Measurements from ENCODE around the gene C11orf24.
"Not testable (repeated sequence)": the region's sequence is repeated elsewhere in the genome, so short reads cannot be mapped to it uniquely, and the experiment has no call there.

Gene C11orf24

GRCh38 chr11:68298659-68299516 lies 27.1 kb upstream of the C11orf24 start:
- DNase-seq, result no peak

- DNase-seq, result peak; percentile 84
Observed at GRCh38 chr11:68297812-68298658, 26.3 kb upstream of the C11orf24 start.

GRCh38 chr11:68297494-68297811 lies 25.7 kb upstream of the C11orf24 start:
- DNase-seq, result no peak

- no peak for DNase-seq
Observed at GRCh38 chr11:68297052-68297378, 25.2 kb upstream of the C11orf24 start.

GRCh38 chr11:68296344-68297051 lies 24.7 kb upstream of the C11orf24 start:
- no peak for DNase-seq

- no peak for DNase-seq
Observed at GRCh38 chr11:68295940-68296339, 24.2 kb upstream of the C11orf24 start.

GRCh38 chr11:68295271-68295670 lies 23.5 kb upstream of the C11orf24 start:
- DNase-seq, result no peak

- DNase-seq, result no peak
Observed at GRCh38 chr11:68293708-68294107, 21.9 kb upstream of the C11orf24 start.

GRCh38 chr11:68289456-68289855 lies 17.7 kb upstream of the C11orf24 start:
- DNase-seq, result no peak

- no peak for DNase-seq
Observed at GRCh38 chr11:68287419-68287818, 15.6 kb upstream of the C11orf24 start.

GRCh38 chr11:68284588-68284987 lies 12.8 kb upstream of the C11orf24 start:
- not testable (repeated sequence) for DNase-seq

GRCh38 chr11:68282861-68283230 lies 11.1 kb upstream of the C11orf24 start:
- no peak for DNase-seq

- DNase-seq, result no peak
Observed at GRCh38 chr11:68282141-68282860, 10.5 kb upstream of the C11orf24 start.

GRCh38 chr11:68279676-68280075 lies 7.9 kb upstream of the C11orf24 start:
- no peak for DNase-seq

GRCh38 chr11:68276861-68277260 lies 5.1 kb upstream of the C11orf24 start:
- no peak for DNase-seq

- DNase-seq, result no peak
Observed at GRCh38 chr11:68275721-68276507, 4.1 kb upstream of the C11orf24 start.

GRCh38 chr11:68274306-68274705 lies 2.5 kb upstream of the C11orf24 start:
- no peak for DNase-seq

- DNase-seq, result no peak
Observed at GRCh38 chr11:68273026-68273738, 1.4 kb upstream of the C11orf24 start.

- peak; percentile 92 for DNase-seq
Observed at GRCh38 chr11:68271023-68271780, 571 bp downstream of the C11orf24 start.

- no peak for DNase-seq
Observed at GRCh38 chr11:68270196-68271022, 1.4 kb downstream of the C11orf24 start.
